ENCODE data around the gene HIP1. TPM values are rescaled to one million over a fixed set of nuclear protein-coding genes. Genes with fewer than 3 reads are reported as not detected.

The HIP1 gene
- total and polyA plus RNA-seq, 9 of the 15 experiments (the other 6 are each of a cell fraction or from before 2014, with no cell fraction given), result 2.4 to 13.7 (median 9.5) TPM

- TF ChIP-seq PHF8 (IDR thresholded peaks at IDR 0.05; ENCODE audit: borderline replicate concordance, low read length), result no peak
- TF ChIP-seq TRIM25 (IDR thresholded peaks at IDR 0.05; ENCODE audit: borderline replicate concordance), result peak; percentile 27; the same call in 1 of the 2 replicates
- 0 out of 2 replicates have a peak, but pooled peaks have one; percentile 28 for TF ChIP-seq IRF9 (tag; IDR thresholded peaks at IDR 0.05)
- TF ChIP-seq CREB3 (tag; conservative IDR thresholded peaks at IDR 0.05; ENCODE audit: low read depth), result 0 out of 2 replicates have a peak, but pooled peaks have one; percentile 48
- no peak for TF ChIP-seq CBX2 (IDR thresholded peaks at IDR 0.05; ENCODE audit: insufficient read depth, low read length, poor library complexity, severe bottlenecking)
- 0 out of 2 replicates have a peak, but pooled peaks have one; percentile 65 for TF ChIP-seq MEF2D (tag; conservative IDR thresholded peaks at IDR 0.05; ENCODE audit: low read depth)
- TF ChIP-seq HDAC1 (IDR thresholded peaks at IDR 0.05), result peak in 1 of 2 experiments; percentile 53; a peak in 1 of 4 replicates
- 0 out of 2 replicates have a peak, but pooled peaks have one; percentile 8 for TF ChIP-seq NFIC (IDR thresholded peaks at IDR 0.05)
- TF ChIP-seq HDAC8 (tag; IDR thresholded peaks at IDR 0.05), result 0 out of 2 replicates have a peak, but pooled peaks have one; percentile 55
- 0 out of 2 replicates have a peak, but pooled peaks have one; percentile 45 for TF ChIP-seq KAT7 (CRISPR knock-in tag; IDR thresholded peaks at IDR 0.05; ENCODE audit: borderline replicate concordance)
- 0 out of 2 replicates have a peak, but pooled peaks have one; percentile 21 for TF ChIP-seq TEAD2 (tag; IDR thresholded peaks at IDR 0.05)
- TF ChIP-seq TAF1 (IDR thresholded peaks at IDR 0.05; ENCODE audit: control insufficient read depth, extremely low read depth, insufficient read depth, low read length, severe bottlenecking), result peak; percentile 9
- TF ChIP-seq NEUROD1 (IDR thresholded peaks at IDR 0.05; ENCODE audit: borderline replicate concordance, low read depth, low read length, partially characterized antibody), result peak; percentile 6
- peak in 1 of 3 experiments; percentile 23; a peak in 1 of 6 replicates for TF ChIP-seq ZBTB11 (CRISPR knock-in tag; IDR thresholded peaks at IDR 0.05)
- TF ChIP-seq ADNP (tag; IDR thresholded peaks at IDR 0.05), result peak; percentile 41; the same call in 1 of the 2 replicates
- TF ChIP-seq HNRNPH1 (optimal IDR thresholded peaks at IDR 0.05; ENCODE audit: low read depth, low read length), result no peak
These were observed 33.6 kb upstream of the HIP1 start, which contains the start of gene CCL26 (continued) for GRCh38 chr7:75772081-75773077.
